ENCODE data around the gene ETV3L.
A peak's percentile ranks its signal among the peaks of the same experiment; 100 is the strongest.
"Not testable (repeated sequence)": the region's sequence is repeated elsewhere in the genome, so short reads cannot be mapped to it uniquely, and the experiment has no call there.

Gene ETV3L

DNA sequence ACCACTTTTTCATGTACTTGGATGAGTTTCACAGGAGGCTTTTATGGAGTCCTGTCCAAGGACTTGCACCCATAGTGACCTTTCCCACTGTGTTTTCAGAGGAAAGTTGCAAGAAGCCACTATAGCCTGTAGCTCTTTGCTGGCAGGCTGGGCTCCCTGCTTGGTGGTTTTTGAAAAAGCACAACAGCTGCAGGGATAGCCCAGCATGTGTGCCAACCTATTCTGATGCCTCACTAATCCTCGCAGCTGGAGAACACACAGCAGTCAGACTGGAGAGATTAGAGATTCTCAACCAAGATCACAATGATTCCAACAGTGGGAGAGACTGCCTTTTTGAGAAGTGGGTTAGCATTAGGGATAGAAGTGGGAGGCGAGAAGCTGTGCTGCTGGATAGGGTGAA lies 30.0 kb downstream of the ETV3L start:
- no peak for DNase-seq

DNA sequence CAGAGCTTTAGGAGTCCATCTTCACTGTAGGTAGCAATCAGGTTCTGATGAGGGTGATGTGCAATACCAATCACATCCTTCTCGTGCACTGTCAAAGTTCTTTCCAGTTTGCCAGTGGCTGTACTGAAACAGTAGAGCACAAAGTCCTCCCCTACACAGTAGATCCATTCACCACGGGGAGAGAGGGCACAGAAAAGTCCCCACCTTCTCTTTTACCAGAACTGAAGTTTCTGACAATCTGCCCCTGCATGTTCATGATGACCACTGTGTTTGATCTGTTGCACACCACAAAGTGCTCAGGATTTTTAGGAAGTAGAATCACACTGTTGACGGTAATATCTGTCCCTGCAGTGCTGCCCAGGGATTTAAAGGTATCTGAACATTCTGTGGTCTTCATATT lies 40.4 kb downstream of the ETV3L start:
- not testable (repeated sequence) for DNase-seq

DNA sequence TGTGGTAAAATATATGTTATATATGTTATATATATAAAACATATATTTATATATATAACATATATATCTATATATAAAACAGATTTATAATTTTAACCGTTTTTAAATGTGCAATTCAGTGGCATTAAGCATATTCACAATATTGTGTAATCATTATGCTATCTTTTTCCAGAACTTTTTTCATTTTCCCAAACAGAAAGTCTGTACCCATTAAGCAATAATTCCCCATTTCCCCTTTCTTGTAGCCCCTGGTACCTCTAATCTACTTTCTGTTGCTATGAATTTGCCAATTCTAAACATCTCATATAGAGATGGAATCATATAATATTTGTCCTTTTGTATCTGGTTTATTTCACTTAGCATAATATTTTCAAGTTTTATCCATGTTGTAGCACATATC lies 43.3 kb downstream of the ETV3L start:
- no peak for DNase-seq

DNA sequence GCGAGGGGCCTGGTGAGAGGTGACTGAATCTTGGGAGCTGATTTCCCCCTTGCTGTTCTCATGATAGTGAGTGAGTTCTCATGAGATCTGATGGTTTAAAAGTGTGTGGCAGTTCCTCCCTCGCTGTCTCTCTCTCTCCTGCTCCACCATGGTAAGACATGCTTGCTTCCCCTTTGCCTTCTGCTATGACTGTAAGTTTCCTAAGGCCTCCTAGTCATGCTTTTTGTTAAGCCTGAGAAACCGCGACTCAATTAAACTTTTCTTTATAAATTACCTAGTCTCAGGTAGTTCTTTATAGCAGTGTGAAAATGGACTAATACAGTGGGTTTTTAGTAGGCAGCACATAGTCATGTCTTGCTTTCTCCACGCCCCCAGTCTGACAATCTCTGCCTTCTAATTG lies 43.9 kb downstream of the ETV3L start:
- not testable (repeated sequence) for DNase-seq

DNA sequence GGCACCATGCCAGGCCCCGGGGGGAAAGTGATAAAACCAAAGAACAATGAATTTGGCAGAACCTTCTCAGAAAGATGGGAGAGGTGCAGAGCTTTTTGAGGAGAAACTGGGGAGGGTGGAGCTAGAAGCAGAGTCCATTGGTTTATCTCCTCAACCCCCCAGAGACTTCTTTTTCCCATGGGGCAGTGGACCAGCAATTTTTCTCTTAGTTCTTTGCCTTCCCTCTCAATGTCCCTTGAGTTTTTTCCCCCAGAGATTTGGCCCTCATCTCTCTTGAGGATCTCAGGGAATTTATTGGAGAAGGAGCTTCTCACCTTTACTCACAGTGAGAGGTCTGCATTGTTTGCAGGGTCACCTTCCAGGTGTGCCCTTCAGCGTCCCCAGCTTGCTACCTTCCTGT lies 48.8 kb downstream of the ETV3L start:
- no peak for DNase-seq

DNA sequence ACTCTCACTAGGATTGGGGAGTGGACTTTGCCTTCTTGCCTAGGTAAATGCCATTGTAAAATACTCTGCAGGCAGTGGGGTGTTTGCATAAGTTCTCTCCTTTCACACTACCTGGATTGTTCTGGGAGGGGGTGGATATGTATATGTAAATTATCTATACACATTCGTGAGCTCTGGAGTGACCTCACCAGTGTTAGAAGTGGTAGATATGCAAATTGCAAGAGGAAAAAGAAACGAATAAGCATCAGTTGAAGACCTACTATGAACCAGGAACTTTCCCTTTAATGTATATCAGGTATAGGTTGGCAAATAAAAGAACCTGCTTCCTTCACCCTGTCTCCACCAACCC lies 52.6 kb downstream of the ETV3L start:
- peak; percentile 78 for DNase-seq

DNA sequence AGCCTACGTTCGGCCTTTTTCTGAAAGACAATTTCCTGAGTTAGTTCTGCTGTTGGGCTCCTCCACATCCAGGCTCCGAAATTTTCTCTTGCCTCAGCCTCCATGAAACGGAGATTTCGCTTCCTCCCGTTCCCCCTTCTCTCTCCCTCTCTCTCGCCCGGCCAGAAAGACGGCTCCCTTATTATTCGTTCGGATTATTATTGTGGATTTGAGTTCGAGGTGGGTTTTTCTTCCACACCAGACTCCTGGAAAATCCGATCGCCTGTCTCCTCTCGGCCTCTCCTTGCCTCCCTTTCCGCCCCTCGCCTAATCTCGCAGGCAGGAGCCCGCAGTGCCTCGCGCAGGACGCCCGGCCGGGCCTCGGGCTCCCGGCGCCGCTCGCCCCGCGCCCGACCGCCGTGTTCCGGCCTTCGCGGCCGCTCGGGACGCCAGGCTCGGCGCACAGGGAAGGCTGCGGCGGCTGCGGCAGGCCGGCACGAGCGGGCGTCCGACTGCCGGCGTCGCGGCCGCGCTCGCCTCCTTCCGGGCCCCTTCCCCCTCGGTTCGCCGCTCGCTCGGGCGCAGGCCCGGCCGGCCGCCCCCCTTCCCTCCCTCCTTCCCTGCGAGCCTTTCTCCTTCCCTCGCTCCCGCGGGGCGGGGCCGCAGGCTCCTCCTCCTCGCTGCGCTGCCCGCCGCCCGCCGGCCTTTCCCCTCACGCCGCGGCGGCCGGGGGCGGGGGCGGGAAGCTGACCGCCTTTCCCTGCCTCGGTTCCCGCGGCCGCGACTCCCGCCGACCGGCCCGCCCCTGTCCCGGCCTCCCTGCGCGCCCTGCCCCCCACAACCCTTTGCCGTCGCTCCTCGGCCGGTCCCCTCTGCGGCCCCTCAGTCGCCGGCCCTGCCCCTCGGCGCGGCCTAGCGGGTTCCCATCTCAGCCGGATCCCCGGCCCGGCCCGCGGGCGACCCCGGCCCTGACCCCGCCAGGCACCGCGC lies 54.1 kb downstream of the ETV3L start, which contains the start of gene ARHGEF11:
Gene ARHGEF11 (minus strand): TSS at position 493 of the 969 bp plus-strand sequence. CDS start 1,412 bp downstream, outside the sequence.
- DNase-seq, result peak; percentile 74

DNA sequence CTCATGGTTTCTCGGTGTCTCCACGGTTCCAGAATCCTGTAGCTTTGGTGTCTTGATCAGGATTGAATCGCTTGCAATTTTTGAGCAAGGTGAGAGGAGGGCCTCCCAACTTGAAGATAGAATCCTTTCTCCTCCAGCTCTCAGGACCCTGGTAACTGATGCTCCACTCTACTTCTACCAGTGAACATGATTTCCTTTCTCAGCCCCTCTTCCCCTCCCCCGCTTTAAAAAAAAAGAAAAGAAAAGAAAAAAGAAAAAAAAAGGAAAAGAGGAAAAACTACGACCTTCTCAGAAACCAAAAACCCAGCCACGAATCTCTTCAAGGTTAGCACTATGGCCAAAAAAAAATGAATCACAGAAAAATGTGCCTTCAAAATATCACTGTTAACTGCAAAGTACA lies 55.3 kb downstream of the ETV3L start:
- no peak for DNase-seq

DNA sequence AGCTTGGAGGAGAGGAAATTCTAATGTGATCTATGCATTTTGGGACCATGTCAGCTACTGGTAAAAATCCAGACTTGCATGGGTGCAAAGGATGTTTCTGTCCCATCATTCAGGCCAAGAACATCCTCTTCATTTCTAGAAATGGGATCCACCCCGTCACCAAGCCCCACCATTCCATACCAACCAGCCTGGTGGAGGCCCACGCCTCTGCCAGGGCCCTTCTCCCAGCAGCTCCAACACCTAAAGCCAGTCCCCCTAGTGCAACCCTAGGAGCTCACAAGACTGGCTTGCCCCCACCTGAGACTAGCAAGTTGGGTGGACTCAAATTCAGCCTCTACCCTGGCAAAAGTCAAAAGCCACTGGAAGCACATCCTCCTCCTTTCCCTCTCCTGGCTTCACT lies 55.9 kb downstream of the ETV3L start:
- no peak for DNase-seq

DNA sequence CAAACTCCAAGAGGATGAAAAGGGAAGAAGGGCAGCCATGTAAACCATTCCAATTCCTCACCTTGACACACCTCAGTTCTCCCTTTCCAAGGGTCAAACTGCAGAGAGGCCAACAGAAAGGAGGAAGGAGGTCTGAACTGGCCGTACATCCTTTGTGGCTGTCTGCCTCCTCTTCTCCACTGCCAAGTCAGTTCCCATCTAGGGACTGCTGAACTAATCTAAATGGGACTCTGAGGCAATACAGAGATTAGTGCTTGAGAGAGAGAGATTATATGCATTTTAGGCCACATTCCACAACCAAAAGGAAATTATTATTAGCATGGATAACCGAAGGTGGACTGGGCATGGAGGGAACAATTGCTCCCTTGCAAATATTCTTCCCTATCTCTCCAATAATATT lies 56.8 kb downstream of the ETV3L start:
- DNase-seq, result no peak
